ENCODE data around the gene MAD1L1.
A peak's percentile ranks its signal among the peaks of the same experiment; 100 is the strongest.

Gene MAD1L1

GRCh38 chr7:2170576-2171521 is 61.9 kb downstream of the MAD1L1 start:
- no peaks in the 10 kb centered on the region for H3K9me3 ChIP-seq (ENCODE audit: control insufficient read depth, insufficient read depth, low read length)
- no peaks in the 10 kb centered on the region for H3K4me1 ChIP-seq (ENCODE audit: control insufficient read depth, insufficient read depth, low read length)
- H3K27ac ChIP-seq (ENCODE audit: low read depth, low read length): no peak overlapping the region
- no peak overlapping the region for H3K9ac ChIP-seq (ENCODE audit: low read depth, low read length)
- peaks cover 24% of the 10 kb centered on the region for H3K36me3 ChIP-seq (ENCODE audit: control insufficient read depth, insufficient read depth, low read length)
- no peak overlapping the region for H3K4me3 ChIP-seq (ENCODE audit: low read depth, low read length)
- no peaks in the 10 kb centered on the region for H3K27me3 ChIP-seq (ENCODE audit: control insufficient read depth, insufficient read depth, low read length)

- H3K4me3 ChIP-seq (ENCODE audit: low read depth, low read length): no peak overlapping the region
- H3K27me3 ChIP-seq (ENCODE audit: control insufficient read depth, insufficient read depth, low read length): no peaks in the 10 kb centered on the region
- no peaks in the 10 kb centered on the region for H3K9me3 ChIP-seq (ENCODE audit: control insufficient read depth, insufficient read depth, low read length)
- no peak overlapping the region for H3K9ac ChIP-seq (ENCODE audit: low read depth, low read length)
- peaks cover 24% of the 10 kb centered on the region for H3K36me3 ChIP-seq (ENCODE audit: control insufficient read depth, insufficient read depth, low read length)
- H3K27ac ChIP-seq (ENCODE audit: low read depth, low read length): no peak overlapping the region
- H3K4me1 ChIP-seq (ENCODE audit: control insufficient read depth, insufficient read depth, low read length): no peaks in the 10 kb centered on the region
Observed at GRCh38 chr7:2169923-2170575, 62.7 kb downstream of the MAD1L1 start.

- H3K9ac ChIP-seq (ENCODE audit: low read depth, low read length): no peak overlapping the region
- H3K4me1 ChIP-seq (ENCODE audit: control insufficient read depth, insufficient read depth, low read length): no peaks in the 10 kb centered on the region
- H3K27me3 ChIP-seq (ENCODE audit: control insufficient read depth, insufficient read depth, low read length): no peaks in the 10 kb centered on the region
- peaks cover 15% of the 10 kb centered on the region for H3K36me3 ChIP-seq (ENCODE audit: control insufficient read depth, insufficient read depth, low read length)
- no peak overlapping the region for H3K27ac ChIP-seq (ENCODE audit: low read depth, low read length)
- no peak overlapping the region for H3K4me3 ChIP-seq (ENCODE audit: low read depth, low read length)
- no peaks in the 10 kb centered on the region for H3K9me3 ChIP-seq (ENCODE audit: control insufficient read depth, insufficient read depth, low read length)
Observed at GRCh38 chr7:2168615-2169311, 64.0 kb downstream of the MAD1L1 start.

- Histone ChIP-seq H3K4me1 (ENCODE audit: control insufficient read depth, insufficient read depth, low read length) (peaks cover 7% of the 10 kb centered on the region; the same call in 1 of the 2 replicates), H3K36me3 (ENCODE audit: control insufficient read depth, insufficient read depth, low read length) (peaks cover 15% of the 10 kb centered on the region), H3K4me3 (ENCODE audit: low read depth, low read length) (no peak overlapping the region), H3K27me3 (ENCODE audit: control insufficient read depth, insufficient read depth, low read length) (no peaks in the 10 kb centered on the region), H3K27ac (ENCODE audit: low read depth, low read length) (no peak overlapping the region), H3K9me3 (ENCODE audit: control insufficient read depth, insufficient read depth, low read length) (no peaks in the 10 kb centered on the region), H3K9ac (ENCODE audit: low read depth, low read length) (no peak overlapping the region; the same call in 1 of the 2 replicates)
Observed at GRCh38 chr7:2166625-2167280, 66.0 kb downstream of the MAD1L1 start.

- no peak overlapping the region for H3K4me3 ChIP-seq (ENCODE audit: low read depth, low read length)
- no peaks in the 10 kb centered on the region for H3K27me3 ChIP-seq (ENCODE audit: control insufficient read depth, insufficient read depth, low read length)
- peaks cover 7% of the 10 kb centered on the region; the same call in 1 of the 2 replicates for H3K4me1 ChIP-seq (ENCODE audit: control insufficient read depth, insufficient read depth, low read length)
- H3K27ac ChIP-seq (ENCODE audit: low read depth, low read length): no peak overlapping the region
- no peak overlapping the region for H3K9ac ChIP-seq (ENCODE audit: low read depth, low read length)
- peaks cover 15% of the 10 kb centered on the region for H3K36me3 ChIP-seq (ENCODE audit: control insufficient read depth, insufficient read depth, low read length)
- H3K9me3 ChIP-seq (ENCODE audit: control insufficient read depth, insufficient read depth, low read length): no peaks in the 10 kb centered on the region
Observed at GRCh38 chr7:2165610-2166594, 66.8 kb downstream of the MAD1L1 start.

DNA sequence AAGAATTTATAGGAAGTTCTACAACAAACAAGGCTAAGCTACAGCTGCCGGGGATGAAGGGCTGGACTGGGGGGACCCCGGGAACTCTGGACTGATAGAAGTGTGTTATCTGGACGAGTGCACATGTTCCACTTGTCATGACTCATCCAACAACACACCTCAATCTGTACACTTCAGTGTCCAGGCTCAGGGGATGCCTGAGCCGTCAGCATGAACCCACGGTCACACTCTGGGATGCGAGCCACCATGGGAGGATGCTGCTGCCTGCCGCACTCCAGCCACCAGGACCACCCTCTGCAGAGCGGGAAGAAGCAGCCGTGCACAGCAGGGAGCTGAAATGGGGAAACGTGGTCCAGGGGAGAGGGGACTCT is 67.5 kb downstream of the MAD1L1 start:
- Histone ChIP-seq H3K27ac (ENCODE audit: low read depth, low read length) (no peak overlapping the region), H3K9ac (ENCODE audit: low read depth, low read length) (no peak overlapping the region), H3K27me3 (ENCODE audit: control insufficient read depth, insufficient read depth, low read length) (no peaks in the 10 kb centered on the region)

GRCh38 chr7:2164646-2165045 is 68.1 kb downstream of the MAD1L1 start:
- H3K36me3 ChIP-seq (ENCODE audit: control insufficient read depth, insufficient read depth, low read length): peaks cover 10% of the 10 kb centered on the region; the same call in 1 of the 2 replicates
- H3K4me3 ChIP-seq (ENCODE audit: low read depth, low read length): no peak overlapping the region
- H3K9me3 ChIP-seq (ENCODE audit: control insufficient read depth, insufficient read depth, low read length): no peaks in the 10 kb centered on the region
- H3K27ac ChIP-seq (ENCODE audit: low read depth, low read length): no peak overlapping the region
- peaks cover 8% of the 10 kb centered on the region; the same call in 1 of the 2 replicates for H3K4me1 ChIP-seq (ENCODE audit: control insufficient read depth, insufficient read depth, low read length)
- H3K27me3 ChIP-seq (ENCODE audit: control insufficient read depth, insufficient read depth, low read length): no peaks in the 10 kb centered on the region
- H3K9ac ChIP-seq (ENCODE audit: low read depth, low read length): no peak overlapping the region

More for the DNA sequence above, 67.5 kb downstream of the MAD1L1 start:
- Histone ChIP-seq H3K36me3 (ENCODE audit: control insufficient read depth, insufficient read depth, low read length) (peaks cover 12% of the 10 kb centered on the region), H3K9me3 (ENCODE audit: control insufficient read depth, insufficient read depth, low read length) (no peaks in the 10 kb centered on the region), H3K4me3 (ENCODE audit: low read depth, low read length) (no peak overlapping the region), H3K4me1 (ENCODE audit: control insufficient read depth, insufficient read depth, low read length) (peaks cover 7% of the 10 kb centered on the region; the same call in 1 of the 2 replicates)

DNA sequence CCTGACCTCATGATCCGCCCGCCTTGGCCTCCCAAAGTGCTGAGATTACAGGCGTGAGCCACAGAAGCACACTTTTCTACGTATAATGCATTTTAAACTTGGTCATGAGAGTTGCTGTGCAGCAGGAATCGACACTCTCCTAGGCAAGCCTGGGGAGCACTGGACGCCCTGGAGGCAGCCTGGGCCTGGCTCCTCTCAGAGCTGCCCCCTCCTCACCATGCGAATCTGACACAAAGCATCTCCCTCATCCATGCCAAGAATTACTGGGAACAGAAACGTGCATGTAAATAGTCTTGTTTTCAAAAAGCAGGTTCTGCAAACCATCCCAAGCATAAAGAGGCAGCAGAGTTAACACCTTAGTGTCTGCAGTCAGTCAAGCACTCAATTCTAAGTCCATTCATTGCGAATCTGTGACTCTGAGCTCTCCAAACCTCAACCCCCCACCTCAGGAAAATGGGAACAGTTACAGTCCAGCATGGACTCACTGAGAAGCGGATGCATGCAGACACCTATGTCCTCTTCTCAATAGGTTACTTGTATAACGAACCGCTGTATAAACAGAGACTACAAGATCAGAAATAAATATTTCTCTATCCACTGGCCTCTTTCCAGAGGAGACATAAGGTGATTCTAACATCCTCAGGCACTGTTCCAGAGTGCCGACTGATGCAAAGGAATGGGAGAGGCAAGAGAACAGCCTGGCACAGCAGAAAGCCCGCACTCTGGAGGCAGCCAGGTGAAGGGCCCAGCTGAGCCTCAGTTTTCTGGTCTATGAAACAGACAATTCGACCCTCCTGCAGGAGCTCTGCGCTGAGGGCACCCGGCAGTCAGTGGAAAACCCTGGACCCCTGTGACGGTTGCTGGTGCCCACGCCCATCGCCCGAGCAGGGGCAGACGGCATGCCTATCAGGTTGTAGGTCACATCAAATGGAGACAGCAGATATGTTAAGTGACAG is 68.9 kb downstream of the MAD1L1 start:
- H3K4me3 ChIP-seq (ENCODE audit: low read depth, low read length): no peak overlapping the region
- H3K9me3 ChIP-seq (ENCODE audit: control insufficient read depth, insufficient read depth, low read length): no peaks in the 10 kb centered on the region
- H3K4me1 ChIP-seq (ENCODE audit: control insufficient read depth, insufficient read depth, low read length): peaks cover 11% of the 10 kb centered on the region
- H3K27ac ChIP-seq (ENCODE audit: low read depth, low read length): peak overlapping the region; percentile 28
- no peaks in the 10 kb centered on the region for H3K27me3 ChIP-seq (ENCODE audit: control insufficient read depth, insufficient read depth, low read length)
- peaks cover 5% of the 10 kb centered on the region; the same call in 1 of the 2 replicates for H3K36me3 ChIP-seq (ENCODE audit: control insufficient read depth, insufficient read depth, low read length)
- H3K9ac ChIP-seq (ENCODE audit: low read depth, low read length): no peak overlapping the region

- Histone ChIP-seq H3K9me3 (ENCODE audit: control insufficient read depth, insufficient read depth, low read length) (no peaks in the 10 kb centered on the region), H3K4me3 (ENCODE audit: low read depth, low read length) (no peak overlapping the region), H3K36me3 (ENCODE audit: control insufficient read depth, insufficient read depth, low read length) (no peaks in the 10 kb centered on the region), H3K27ac (ENCODE audit: low read depth, low read length) (peak overlapping the region; percentile 43), H3K9ac (ENCODE audit: low read depth, low read length) (no peak overlapping the region), H3K27me3 (ENCODE audit: control insufficient read depth, insufficient read depth, low read length) (no peaks in the 10 kb centered on the region), H3K4me1 (ENCODE audit: control insufficient read depth, insufficient read depth, low read length) (peaks cover 11% of the 10 kb centered on the region)
Observed at GRCh38 chr7:2162959-2163358, 69.8 kb downstream of the MAD1L1 start.
